HCT116 (cell line): ENCODE results near the gene PHYH.

Source experiments
- CTCF ChIP-seq, 3 experiments: fragments of 200-600 bp in 1 of 3; sonication (generic) in 1 of 3; IDR thresholded peaks in 2 of 3; conservative IDR thresholded peaks in 1 of 3; 2 replicates each; pipeline ENCODE4 v1.5.1; 2012 to 2017; ENCODE audit warnings: low read depth in 2 of 3, low read length in 2 of 3, antibody characterized with exemption in 1 of 3, borderline replicate concordance in 1 of 3, control low read depth in 1 of 3, mild to moderate bottlenecking in 1 of 3, mixed read lengths in 1 of 3, mixed run types in 1 of 3, moderate library complexity in 1 of 3; ENCODE audit not compliant: insufficient read depth in 1 of 3
- JUND ChIP-seq: IDR thresholded peaks from 2 replicates; pipeline ENCODE4 v1.6.1; 2012
- SP1 ChIP-seq: IDR thresholded peaks from 2 replicates; pipeline ENCODE4 v1.6.1; 2012; ENCODE audit warnings: low read depth

GRCh38 chr10:13291821-13292773 lies 7.8 kb downstream of the PHYH start:
- TF ChIP-seq CTCF (IDR thresholded peaks at IDR 0.05 in 2 of 3, conservative IDR thresholded peaks at IDR 0.05 in 1 of 3; ENCODE audit: borderline replicate concordance in 1 of 3, insufficient read depth in 1 of 3, low read depth in 2 of 3, low read length in 2 of 3) = no peak
- no peak for TF ChIP-seq SP1
- no peak for TF ChIP-seq JUND
